HG02763 (cell line): ENCODE measurements around the gene ARL6IP5.

Source experiments
- ATAC-seq: cut with Tn5 transposase; IDR thresholded peaks from one replicate; pipeline ENCODE4 v1.9.1; 2021; ENCODE audit warnings: mild to moderate bottlenecking, moderate library complexity; ENCODE audit not compliant: unreplicated experiment

ARL6IP5 gene, protein sequence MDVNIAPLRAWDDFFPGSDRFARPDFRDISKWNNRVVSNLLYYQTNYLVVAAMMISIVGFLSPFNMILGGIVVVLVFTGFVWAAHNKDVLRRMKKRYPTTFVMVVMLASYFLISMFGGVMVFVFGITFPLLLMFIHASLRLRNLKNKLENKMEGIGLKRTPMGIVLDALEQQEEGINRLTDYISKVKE

DNA sequence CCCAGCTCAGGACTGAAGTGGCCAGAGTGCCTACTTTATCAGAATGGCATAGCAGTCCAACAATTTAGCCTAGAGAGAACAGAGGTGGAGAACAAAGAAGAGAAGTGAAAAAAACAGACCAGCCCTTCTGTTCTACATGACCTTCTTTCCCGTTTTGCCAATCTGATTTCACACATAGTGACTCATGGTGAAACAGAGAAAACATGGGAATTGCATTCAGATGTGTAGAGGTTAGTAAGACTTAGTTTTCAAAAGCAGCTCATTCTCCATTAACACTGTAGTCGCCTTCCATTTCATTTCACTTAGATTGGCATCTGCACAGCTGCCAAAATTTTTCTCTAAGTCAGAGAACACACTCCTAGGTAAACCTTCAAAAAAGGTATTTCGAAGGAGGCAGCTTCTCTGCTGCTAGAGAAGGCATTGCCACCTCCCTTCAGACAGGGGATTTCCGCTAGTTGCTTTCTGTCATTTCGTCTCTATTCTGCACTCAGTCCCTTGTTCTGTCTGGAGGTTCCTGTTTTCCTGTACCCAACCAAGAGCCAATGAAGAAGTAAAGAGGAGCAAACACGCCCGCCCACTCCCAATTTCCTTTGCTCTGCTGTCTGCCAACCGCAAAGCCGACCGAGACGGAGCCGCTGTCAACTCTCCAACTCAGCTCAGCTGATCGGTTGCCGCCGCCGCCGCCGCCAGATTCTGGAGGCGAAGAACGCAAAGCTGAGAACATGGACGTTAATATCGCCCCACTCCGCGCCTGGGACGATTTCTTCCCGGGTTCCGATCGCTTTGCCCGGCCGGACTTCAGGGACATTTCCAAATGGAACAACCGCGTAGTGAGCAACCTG is at the start of gene ARL6IP5:
Gene ARL6IP5, plus strand, starts transcription at position 612 of the 842 bp plus-strand sequence. Its CDS starts 111 bp downstream, at position 723.
- peak; percentile 50 for ATAC-seq

DNA sequence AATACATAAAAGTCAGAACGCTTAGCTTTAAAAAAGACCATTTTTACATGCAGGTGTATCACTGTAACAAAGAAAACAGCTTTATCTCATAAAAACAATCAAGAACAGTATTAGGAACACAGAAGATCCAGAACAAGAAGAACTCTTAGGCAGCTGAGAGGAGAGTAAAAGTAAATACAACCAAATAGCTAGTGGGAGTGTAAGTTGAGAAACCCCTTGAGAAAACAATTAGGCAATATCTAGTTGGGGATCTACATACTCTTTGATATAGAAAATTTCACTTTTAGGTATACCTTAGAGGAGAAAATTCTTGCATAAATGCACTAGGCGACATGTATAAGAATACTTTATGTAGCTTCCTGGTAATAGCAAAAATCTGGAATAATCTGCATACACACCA is 40.1 kb upstream of the ARL6IP5 start:
- no peak for ATAC-seq

DNA sequence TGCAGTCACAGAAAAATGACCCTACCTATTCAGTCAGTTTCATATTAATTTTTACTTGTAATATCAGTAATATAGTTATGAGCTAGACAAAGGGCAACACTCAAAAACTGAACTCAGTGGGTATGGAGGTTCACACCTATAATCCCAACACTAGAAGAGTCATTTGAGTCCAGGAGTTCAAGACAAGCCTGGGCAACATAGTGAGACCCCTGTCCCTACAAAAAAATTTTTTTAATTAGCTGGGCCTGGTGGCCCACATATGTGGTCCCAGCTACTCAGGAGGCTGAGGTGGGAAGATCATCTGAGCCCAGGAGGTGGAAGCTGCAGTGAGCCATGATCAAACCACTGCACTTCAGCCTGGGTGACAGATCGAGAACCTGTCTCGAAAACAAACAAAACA is 35.7 kb upstream of the ARL6IP5 start:
- no peak for ATAC-seq

GRCh38 chr3:69051756-69052471 is 32.8 kb upstream of the ARL6IP5 start, which contains the start of gene TMF1:
TMF1 (minus strand) TSS chr3:69052333; CDS start chr3:69052086, 247 bp downstream.
- ATAC-seq: peak; percentile 98

DNA sequence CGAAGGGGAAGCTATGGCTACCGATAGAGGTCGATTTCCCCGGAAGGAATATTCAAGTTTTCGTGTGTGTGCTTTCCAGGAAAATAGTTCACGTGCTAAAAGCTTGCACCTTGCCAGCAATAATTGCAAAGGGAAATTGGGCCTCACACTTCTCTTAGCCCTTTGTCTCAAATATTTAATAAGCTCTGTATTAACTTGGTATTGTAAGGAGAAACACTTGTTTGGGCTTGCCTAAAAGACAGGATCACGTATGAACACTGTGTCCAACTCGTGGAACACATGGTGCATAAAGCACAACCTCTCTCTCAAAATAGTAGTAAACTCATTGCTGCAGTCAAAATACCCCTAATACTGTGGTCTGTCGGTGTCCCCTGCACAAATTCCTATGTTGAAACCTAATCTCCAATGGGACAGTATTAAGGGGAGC is 32.3 kb upstream of the ARL6IP5 start:
- ATAC-seq: peak; percentile 3

GRCh38 chr3:69058180-69058946 is 26.4 kb upstream of the ARL6IP5 start:
- ATAC-seq: peak; percentile 96

DNA sequence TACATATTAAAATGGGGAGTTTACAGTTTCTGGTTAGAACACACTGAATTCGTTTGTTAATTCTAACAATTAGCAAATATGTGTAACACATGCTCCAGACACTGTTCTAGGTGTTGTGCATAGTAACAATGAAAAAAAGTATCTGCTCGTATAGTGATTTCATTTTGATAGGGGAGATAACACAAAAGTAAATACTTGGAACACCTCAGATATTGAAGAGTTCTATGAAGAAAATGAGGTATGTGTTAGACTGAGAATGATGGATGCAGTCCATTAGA is 25.9 kb upstream of the ARL6IP5 start:
- ATAC-seq: no peak

- no peak for ATAC-seq
These were observed 25.0 kb upstream of the ARL6IP5 start for GRCh38 chr3:69059688-69060087.

DNA sequence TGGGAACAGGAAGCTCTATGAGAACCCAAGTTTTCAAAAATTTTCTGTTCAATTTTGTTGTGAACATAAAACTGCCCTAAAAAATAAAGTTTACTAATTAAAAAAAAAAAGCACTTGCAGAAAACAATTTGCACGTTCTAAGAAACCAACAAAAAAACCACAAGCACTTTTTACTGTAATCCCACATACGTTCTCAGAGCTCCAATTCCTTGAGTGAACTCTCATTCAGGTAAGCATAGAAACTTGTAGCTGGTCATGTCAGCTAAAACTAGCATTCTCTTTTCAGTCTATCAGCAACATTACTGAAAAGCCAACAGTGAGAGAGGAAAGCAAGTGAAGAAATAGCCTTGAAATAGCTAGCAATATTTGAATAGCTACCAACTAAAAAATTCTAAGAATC is 21.1 kb upstream of the ARL6IP5 start:
- ATAC-seq: no peak

- no peak for ATAC-seq
These were observed 19.3 kb upstream of the ARL6IP5 start for GRCh38 chr3:69065318-69065964.

GRCh38 chr3:69066121-69066520 is 18.6 kb upstream of the ARL6IP5 start:
- ATAC-seq: no peak

GRCh38 chr3:69072928-69073327 is 11.8 kb upstream of the ARL6IP5 start:
- no peak for ATAC-seq

DNA sequence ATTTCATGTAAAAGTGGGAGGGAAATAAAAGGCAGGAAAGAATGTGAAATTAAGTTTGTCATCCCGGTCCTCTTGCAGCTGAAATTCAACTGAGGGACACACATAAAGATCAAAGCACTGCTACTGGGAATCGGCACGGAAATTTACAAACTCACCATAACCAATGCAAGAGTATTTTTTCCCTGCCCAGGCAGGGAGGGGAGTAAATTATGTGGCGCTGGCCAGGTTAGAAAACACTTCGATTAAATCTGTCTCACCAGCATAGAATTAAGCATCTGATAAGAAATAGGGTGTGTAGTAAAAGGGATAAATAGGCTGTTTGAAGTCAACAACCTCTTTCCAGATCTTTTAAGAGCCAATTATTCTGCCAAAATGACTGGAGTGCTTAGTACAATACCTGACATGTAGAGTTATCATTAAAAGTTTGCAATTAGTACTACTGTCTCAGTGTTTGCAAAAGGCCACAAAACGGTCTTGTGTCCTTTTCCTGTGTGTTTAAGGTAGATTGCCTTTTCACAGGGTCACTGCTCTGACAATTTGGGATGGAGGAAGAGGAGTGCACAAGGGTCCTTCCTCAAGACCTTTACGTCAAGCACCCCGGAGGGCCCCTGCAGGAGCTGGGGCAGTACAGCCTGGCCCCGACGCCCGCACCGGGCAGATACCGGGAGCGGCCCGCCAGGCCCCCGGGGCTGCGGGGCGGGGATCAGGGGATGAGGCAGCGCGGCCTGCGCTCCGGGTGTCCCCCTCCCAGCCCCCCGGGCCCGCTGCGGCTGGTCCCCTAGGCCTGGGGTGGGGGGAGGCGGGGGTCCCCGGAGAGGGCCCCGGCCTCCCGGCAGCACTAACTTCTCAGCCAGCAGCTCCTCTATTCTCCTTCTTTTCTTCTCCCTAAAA is 5.2 kb upstream of the ARL6IP5 start:
- no peak for ATAC-seq

DNA sequence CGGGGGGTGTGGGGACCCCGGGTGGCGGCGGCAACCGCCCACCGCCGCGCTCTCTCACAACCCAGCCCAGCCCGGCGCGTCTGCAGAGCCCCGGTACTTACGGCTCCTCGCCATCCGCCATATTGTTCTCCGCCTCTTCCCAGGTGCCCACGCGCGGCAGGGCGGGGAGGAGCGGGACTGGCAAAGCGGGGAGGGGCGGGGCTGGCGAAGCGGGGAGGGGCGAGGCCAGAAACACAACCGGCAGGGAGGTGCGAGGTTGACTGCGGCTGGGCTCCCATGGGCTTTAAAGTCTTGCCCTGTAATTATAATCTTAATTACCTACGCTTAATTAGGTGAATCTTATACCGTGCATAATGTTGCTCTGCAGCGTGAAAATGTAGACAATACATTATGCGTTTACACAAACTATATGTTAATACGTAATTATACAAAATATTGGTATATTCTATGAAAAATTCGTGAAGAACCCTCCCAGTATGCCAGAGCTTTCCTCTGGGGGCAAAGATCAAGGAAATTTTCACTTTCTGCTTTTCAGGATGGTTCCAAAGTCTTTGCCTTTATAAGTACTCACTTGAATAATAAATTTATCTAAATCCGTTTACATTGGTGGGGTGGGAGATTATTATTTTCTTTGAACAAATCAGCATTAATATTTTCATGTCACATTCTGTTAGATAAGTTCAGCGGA is 4.4 kb upstream of the ARL6IP5 start, which contains the start of gene UBA3:
Gene UBA3, minus strand, starts transcription at position 133 of the 688 bp plus-strand sequence. Its CDS starts 12 bp downstream, at position 121.
- ATAC-seq: peak; percentile 42

DNA sequence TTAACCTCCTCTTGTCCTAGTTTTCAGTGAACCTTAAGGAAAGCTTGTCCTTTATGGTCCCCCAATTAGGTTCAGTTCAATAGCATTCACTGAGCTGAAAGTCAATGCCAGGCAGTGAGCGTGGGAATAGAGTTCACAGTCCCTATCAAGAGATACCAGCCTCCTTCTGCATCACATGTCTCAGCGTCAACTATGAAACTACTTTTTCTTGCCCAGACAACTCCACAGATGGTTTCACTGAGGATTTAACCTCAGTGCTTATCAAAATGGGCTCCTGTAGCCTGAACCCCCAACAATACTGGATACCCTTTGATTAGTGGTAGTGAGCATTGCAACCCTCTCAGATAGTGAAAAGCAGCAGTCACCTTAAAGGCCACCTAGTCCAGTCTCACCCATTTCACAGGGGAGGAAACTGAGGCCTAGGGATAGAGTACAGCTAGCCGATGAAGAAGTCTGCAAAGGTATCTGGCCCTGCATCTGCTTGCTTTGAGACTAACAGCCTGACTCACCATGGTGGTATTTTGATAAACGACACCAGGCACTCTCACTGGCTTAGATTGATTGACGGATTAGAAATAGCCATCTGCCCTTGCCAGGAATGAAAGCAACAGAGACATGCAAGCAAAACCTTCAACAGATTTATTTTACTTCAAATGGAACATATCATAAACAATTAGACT is 3.0 kb upstream of the ARL6IP5 start:
- ATAC-seq: no peak

- ATAC-seq: no peak
These were observed 2.4 kb upstream of the ARL6IP5 start for GRCh38 chr3:69082361-69082760.

GRCh38 chr3:69082805-69083204 is 1.9 kb upstream of the ARL6IP5 start:
- peak; percentile 50 for ATAC-seq

GRCh38 chr3:69085168-69085832 is 563 bp downstream of the ARL6IP5 start:
- ATAC-seq: no peak
